ENCODE results near the gene BMP4. TPM values are rescaled to one million over a fixed set of nuclear protein-coding genes. Genes with fewer than 3 reads are reported as not detected.

The BMP4 gene
- total and polyA plus RNA-seq, 2 of the 13 experiments (the other 11 are each of a cell fraction or from before 2014, with no cell fraction given) = 56.4 to 169 TPM

- no peak for TF ChIP-seq ZNF17 (CRISPR knock-in tag; IDR thresholded peaks at IDR 0.05)
- no peak for TF ChIP-seq RNF2 (conservative IDR thresholded peaks at IDR 0.05; ENCODE audit: low read depth)
- peak; percentile 79 for TF ChIP-seq POGZ (CRISPR knock-in tag; IDR thresholded peaks at IDR 0.05)
- no peak for TF ChIP-seq MBD4 (IDR thresholded peaks at IDR 0.05; ENCODE audit: borderline replicate concordance, low read length)
- TF ChIP-seq TBL1XR1 (IDR thresholded peaks at IDR 0.05; ENCODE audit: borderline replicate concordance, low read length, partially characterized antibody) = peak; percentile 52
- TF ChIP-seq POLR2AphosphoS5 (IDR thresholded peaks at IDR 0.05; ENCODE audit: low read depth, low read length) = no peak
- TF ChIP-seq ZNF281 (CRISPR knock-in tag; IDR thresholded peaks at IDR 0.05; ENCODE audit: borderline replicate concordance) = no peak
- no peak for TF ChIP-seq ZFP36 (IDR thresholded peaks at IDR 0.05; ENCODE audit: borderline replicate concordance, low read depth, low read length, partially characterized antibody)
- no peak for TF ChIP-seq CENPX (CRISPR knock-in tag; IDR thresholded peaks at IDR 0.05)
- no peak for TF ChIP-seq MTF1 (CRISPR knock-in tag; IDR thresholded peaks at IDR 0.05)
- no peak for TF ChIP-seq MED8 (CRISPR knock-in tag; IDR thresholded peaks at IDR 0.05; ENCODE audit: insufficient replicate concordance)
- TF ChIP-seq ARNTL (CRISPR knock-in tag; IDR thresholded peaks at IDR 0.05) = peak; percentile 30; the same call in 1 of the 2 replicates
- TF ChIP-seq ZNF329 (CRISPR knock-in tag; IDR thresholded peaks at IDR 0.05; ENCODE audit: low read depth) = no peak
- no peak for TF ChIP-seq BRCA1 (CRISPR knock-in tag; IDR thresholded peaks at IDR 0.05)
- TF ChIP-seq ZSCAN9 (CRISPR knock-in tag; IDR thresholded peaks at IDR 0.05; ENCODE audit: borderline replicate concordance) = no peak
- TF ChIP-seq, protein P1, sequence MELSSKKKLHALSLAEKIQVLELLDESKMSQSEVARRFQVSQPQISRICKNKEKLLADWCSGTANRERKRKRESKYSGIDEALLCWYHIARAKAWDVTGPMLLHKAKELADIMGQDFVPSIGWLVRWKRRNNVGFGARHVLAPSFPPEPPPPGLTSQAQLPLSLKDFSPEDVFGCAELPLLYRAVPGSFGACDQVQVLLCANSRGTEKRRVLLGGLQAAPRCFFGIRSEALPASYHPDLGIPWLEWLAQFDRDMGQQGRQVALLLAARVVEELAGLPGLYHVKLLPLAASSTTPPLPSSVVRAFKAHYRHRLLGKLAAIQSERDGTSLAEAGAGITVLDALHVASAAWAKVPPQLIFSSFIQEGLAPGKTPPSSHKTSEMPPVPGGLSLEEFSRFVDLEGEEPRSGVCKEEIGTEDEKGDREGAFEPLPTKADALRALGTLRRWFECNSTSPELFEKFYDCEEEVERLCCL (CRISPR knock-in tag; IDR thresholded peaks at IDR 0.05; ENCODE audit: borderline replicate concordance) = no peak
- TF ChIP-seq SOX13 (IDR thresholded peaks at IDR 0.05) = 0 out of 2 replicates have a peak, but pooled peaks have one; percentile 30
- peak in 1 of 2 experiments; percentile 86; a peak in 2 of 4 replicates for TF ChIP-seq SOX13 (CRISPR knock-in tag; conservative IDR thresholded peaks at IDR 0.05 in 1 of 2, IDR thresholded peaks at IDR 0.05 in 1 of 2)
- peak; percentile 85 for TF ChIP-seq HDAC2 (CRISPR knock-in tag; IDR thresholded peaks at IDR 0.05)
- no peak for TF ChIP-seq ZNF619 (CRISPR knock-in tag; IDR thresholded peaks at IDR 0.05)
- peak; percentile 90 for TF ChIP-seq JUND (CRISPR knock-in tag; IDR thresholded peaks at IDR 0.05)
- TF ChIP-seq RFX3 (CRISPR knock-in tag; IDR thresholded peaks at IDR 0.05) = no peak
- no peak for TF ChIP-seq XBP1 (CRISPR knock-in tag; IDR thresholded peaks at IDR 0.05)
- TF ChIP-seq, protein P2, sequence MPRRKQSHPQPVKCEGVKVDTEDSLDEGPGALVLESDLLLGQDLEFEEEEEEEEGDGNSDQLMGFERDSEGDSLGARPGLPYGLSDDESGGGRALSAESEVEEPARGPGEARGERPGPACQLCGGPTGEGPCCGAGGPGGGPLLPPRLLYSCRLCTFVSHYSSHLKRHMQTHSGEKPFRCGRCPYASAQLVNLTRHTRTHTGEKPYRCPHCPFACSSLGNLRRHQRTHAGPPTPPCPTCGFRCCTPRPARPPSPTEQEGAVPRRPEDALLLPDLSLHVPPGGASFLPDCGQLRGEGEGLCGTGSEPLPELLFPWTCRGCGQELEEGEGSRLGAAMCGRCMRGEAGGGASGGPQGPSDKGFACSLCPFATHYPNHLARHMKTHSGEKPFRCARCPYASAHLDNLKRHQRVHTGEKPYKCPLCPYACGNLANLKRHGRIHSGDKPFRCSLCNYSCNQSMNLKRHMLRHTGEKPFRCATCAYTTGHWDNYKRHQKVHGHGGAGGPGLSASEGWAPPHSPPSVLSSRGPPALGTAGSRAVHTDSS (CRISPR knock-in tag; conservative IDR thresholded peaks at IDR 0.05) = no peak
- TF ChIP-seq PHF8 (CRISPR knock-in tag; IDR thresholded peaks at IDR 0.05) = no peak
- TF ChIP-seq ZNF781 (CRISPR knock-in tag; IDR thresholded peaks at IDR 0.05; ENCODE audit: borderline replicate concordance, not compliant biosample characterization) = no peak
Measured at GRCh38 chr14:53979747-53980642, 23.4 kb upstream of the BMP4 start (continued).

Data from HepG2 (cell line).